Calu3 (cell line): ENCODE measurements around the gene LDLRAD4. TPM values are rescaled to one million over a fixed set of nuclear protein-coding genes. Genes with fewer than 3 reads are reported as not detected.

Experiments used
- BruUV-seq: library from RNA; stranded (reverse); fragments of 400-500 nt; replicated peaks from 2 replicates; lab custom pipeline; 2021; lab: Mats Ljungman, UMichigan
- CTCF ChIA-PET: fragments of 300-600 bp; sonication (Branson Sonifier 250); formaldehyde crosslinking; loops from one replicate; lab custom pipeline; 2022; ENCODE audit warnings: antibody characterized with exemption; lab: Charles Lee
- DNase-seq: peaks from one replicate; pipeline ENCODE4 v3.0.0; 2022
- H3K27ac Mint-ChIP-seq: one replicate; pipeline ENCODE4 v1.8.0; 2022; ENCODE audit warnings: mixed read lengths; ENCODE audit not compliant: unreplicated experiment
- H3K27me3 Mint-ChIP-seq: one replicate; pipeline ENCODE4 v1.8.0; 2022; ENCODE audit warnings: mixed read lengths; ENCODE audit not compliant: unreplicated experiment
- H3K36me3 Mint-ChIP-seq: one replicate; pipeline ENCODE4 v1.8.0; 2022; ENCODE audit warnings: mild to moderate bottlenecking, moderate library complexity, mixed read lengths; ENCODE audit not compliant: insufficient read depth, unreplicated experiment
- H3K4me1 Mint-ChIP-seq: one replicate; pipeline ENCODE4 v1.8.0; 2022; ENCODE audit warnings: mild to moderate bottlenecking, low read depth, mixed read lengths; ENCODE audit not compliant: unreplicated experiment
- H3K4me3 Mint-ChIP-seq: one replicate; pipeline ENCODE4 v1.8.0; 2022; ENCODE audit warnings: mild to moderate bottlenecking, low read depth, moderate library complexity, mixed read lengths; ENCODE audit not compliant: unreplicated experiment
- H3K9me3 Mint-ChIP-seq: one replicate; pipeline ENCODE4 v1.8.0; 2022; ENCODE audit warnings: low read depth, mixed read lengths; ENCODE audit not compliant: unreplicated experiment
- intact Hi-C: fragments of 100-400 bp; cut with micrococcal nuclease; formaldehyde crosslinking; loops from one replicate; pipeline ENCODE4 v1.10.0; 2022; ENCODE audit not compliant: unreplicated experiment
- total RNA-seq: library from RNA; stranded (reverse); gene quantifications from 2 replicates; pipeline ENCODE4 v1.2.3, GENCODE V29; 2022
- TF ChIP-seq, protein P1 (sequence below): fragments of 200-600 bp; IDR thresholded peaks from one replicate; pipeline ENCODE4 v1.8.0; 2022; ENCODE audit warnings: antibody characterized with exemption; ENCODE audit not compliant: unreplicated experiment

Gene LDLRAD4
- total RNA-seq, 1 experiment from 2014 or later = 0.50 TPM

DNA sequence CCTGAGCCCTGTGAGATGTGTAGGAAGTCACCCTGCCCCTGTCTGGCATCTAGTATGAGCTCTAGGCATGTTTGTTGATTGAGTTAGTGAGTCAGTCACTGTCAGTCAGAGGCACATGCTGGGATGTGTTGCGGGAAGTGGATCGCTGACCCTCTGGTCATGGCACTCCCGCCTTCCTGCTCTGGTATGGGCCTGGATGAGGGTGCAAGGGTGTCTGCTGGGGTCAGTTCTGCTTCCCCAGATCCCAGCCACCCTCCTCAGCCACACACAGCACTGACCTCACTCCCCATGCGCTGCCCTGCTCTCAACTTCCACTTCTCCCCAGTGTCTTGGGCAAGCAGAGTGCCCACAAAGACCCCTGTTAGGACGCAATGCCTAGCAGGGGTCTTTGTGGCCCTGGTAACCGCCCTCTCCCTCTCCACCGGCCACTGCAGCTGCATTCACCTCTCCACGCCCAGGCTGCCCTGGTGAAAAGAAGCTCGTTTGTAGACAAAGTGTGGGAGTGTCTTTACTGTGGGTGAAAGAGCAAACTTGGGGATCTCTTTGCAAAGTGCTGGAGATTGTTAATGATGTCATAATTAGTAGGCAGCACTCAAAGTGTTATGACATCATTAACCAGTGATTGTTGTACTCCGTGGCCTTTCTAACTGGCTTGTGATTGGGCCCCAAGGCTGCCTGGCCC is 252.1 kb downstream of the LDLRAD4 start:
- Mint-ChIP-seq H3K27me3 (peaks cover 67% of the 10 kb centered on the region), H3K4me1 (no peaks in the 10 kb centered on the region), H3K4me3 (no peak overlapping the region), H3K36me3 (no peaks in the 10 kb centered on the region), H3K27ac (no peak overlapping the region), H3K9me3 (peaks cover 8% of the 10 kb centered on the region)
- CTCF ChIA-PET = no interaction called here
- no peak for DNase-seq
- no TSS peak for BruUV-seq
- TF ChIP-seq, protein P1, sequence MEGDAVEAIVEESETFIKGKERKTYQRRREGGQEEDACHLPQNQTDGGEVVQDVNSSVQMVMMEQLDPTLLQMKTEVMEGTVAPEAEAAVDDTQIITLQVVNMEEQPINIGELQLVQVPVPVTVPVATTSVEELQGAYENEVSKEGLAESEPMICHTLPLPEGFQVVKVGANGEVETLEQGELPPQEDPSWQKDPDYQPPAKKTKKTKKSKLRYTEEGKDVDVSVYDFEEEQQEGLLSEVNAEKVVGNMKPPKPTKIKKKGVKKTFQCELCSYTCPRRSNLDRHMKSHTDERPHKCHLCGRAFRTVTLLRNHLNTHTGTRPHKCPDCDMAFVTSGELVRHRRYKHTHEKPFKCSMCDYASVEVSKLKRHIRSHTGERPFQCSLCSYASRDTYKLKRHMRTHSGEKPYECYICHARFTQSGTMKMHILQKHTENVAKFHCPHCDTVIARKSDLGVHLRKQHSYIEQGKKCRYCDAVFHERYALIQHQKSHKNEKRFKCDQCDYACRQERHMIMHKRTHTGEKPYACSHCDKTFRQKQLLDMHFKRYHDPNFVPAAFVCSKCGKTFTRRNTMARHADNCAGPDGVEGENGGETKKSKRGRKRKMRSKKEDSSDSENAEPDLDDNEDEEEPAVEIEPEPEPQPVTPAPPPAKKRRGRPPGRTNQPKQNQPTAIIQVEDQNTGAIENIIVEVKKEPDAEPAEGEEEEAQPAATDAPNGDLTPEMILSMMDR = no peak
- intact Hi-C loops = no loop called here

DNA sequence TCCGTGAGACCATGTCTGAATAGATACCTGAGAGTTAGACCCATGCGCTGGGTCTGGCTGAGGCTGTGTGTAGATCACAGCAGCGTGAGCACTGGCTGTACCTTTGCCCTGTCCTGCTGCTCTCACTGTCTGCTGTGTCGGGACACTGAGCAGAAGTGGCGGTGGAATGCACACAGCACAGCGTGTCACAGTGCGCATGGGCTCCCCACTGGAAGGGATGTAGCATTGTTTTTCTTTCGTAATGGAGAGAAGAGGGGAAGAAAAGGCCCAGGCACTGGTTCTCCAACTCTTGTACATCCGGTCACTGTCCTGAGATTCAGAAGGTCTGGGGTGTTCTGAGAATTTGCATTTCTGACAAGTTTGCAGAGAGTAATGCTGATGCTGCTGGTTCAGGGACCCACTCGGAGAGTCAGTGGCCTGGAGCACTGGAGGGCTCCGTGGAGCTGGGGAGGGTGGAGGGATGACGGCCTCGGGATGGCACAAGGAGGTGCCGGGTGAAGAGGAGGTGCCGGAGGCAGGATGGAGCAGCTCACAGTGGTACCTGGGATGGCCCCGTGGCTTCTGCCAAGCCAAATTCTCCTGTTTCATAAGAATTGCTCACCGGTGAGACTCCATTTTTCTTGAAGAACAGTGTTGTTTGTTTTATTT is 252.8 kb downstream of the LDLRAD4 start:
- Mint-ChIP-seq H3K27me3 (peaks cover 74% of the 10 kb centered on the region), H3K4me1 (no peaks in the 10 kb centered on the region), H3K4me3 (no peak overlapping the region), H3K9me3 (peaks cover 8% of the 10 kb centered on the region), H3K27ac (no peak overlapping the region), H3K36me3 (no peaks in the 10 kb centered on the region)
- no TSS peak for BruUV-seq
- TF ChIP-seq, protein P1 = no peak
- CTCF ChIA-PET = no interaction called here
- intact Hi-C loops = no loop called here
- no peak for DNase-seq

- intact Hi-C loops = no loop called here
- no peaks in the 10 kb centered on the region for H3K36me3 Mint-ChIP-seq
- no peaks in the 10 kb centered on the region for H3K4me1 Mint-ChIP-seq
- CTCF ChIA-PET = no interaction called here
- H3K9me3 Mint-ChIP-seq = peaks cover 8% of the 10 kb centered on the region
- no TSS peak for BruUV-seq
- peaks cover 74% of the 10 kb centered on the region for H3K27me3 Mint-ChIP-seq
- TF ChIP-seq, protein P1 = no peak
- no peak for DNase-seq
- no peak overlapping the region for H3K4me3 Mint-ChIP-seq
- H3K27ac Mint-ChIP-seq = no peak overlapping the region
These were observed 253.5 kb downstream of the LDLRAD4 start for GRCh38 chr18:13471971-13472628.

GRCh38 chr18:13473751-13474150 is 255.2 kb downstream of the LDLRAD4 start:
- Mint-ChIP-seq H3K9me3 (peaks cover 5% of the 10 kb centered on the region), H3K27ac (no peak overlapping the region), H3K27me3 (peaks cover 91% of the 10 kb centered on the region), H3K4me1 (no peaks in the 10 kb centered on the region), H3K4me3 (no peak overlapping the region), H3K36me3 (no peaks in the 10 kb centered on the region)
- TF ChIP-seq, protein P1 = no peak
- DNase-seq = no peak
- CTCF ChIA-PET = no interaction called here
- BruUV-seq = no TSS peak
- intact Hi-C loops = no loop called here
